ENCODE results near the gene DYNLT4. TPM values are rescaled to one million over a fixed set of nuclear protein-coding genes. Genes with fewer than 3 reads are reported as not detected.

The DYNLT4 gene
- total and polyA plus RNA-seq, 2 of the 13 experiments (the other 11 are each of a cell fraction or from before 2014, with no cell fraction given): 0.77 TPM; not detected in 1

DNA sequence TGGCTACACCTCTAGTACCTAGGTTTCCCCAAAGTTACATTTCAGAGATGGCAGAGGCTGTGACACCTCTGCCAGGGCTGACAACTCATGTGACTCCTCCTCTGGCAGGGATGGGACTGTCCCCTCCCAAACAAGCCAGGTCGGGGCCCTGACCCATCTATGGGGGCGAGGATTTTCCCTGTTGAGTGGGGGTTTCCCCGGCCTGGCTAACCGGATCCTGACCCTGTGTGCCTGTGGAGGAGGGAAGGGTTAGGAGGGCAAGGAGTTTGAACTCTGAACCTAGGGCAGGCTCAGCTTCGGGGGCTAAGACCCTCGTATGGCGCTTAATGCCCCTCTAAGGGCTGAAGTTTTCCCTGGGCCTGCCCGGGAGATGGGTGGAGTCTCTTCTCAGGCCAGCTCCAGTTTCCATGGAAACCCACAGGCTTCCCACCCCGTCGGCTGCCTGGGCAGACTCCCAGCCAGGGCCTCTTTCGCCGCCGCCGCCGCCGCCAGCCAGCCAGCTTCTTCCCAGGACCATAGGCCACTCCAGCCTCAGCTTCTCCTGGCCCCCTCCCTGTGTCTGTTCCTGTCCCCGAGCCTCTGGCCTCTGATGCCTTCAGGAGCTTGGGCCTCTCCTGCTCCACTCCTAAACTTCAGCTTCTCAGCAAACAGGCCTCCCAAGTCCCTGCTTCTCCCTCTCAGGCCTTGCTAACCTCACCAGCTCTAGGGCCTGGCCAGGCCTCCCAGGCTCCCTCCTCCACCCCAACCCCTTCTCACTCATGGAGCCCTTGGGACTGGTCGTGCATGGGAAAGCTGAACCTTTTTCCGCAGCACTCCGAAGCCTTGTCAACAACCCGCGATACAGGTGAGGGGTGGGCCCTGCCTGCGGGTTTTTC is 1.1 kb upstream of the DYNLT4 start, which contains the start of gene BTBD19 (continued):
- TF ChIP-seq RFX5 (IDR thresholded peaks at IDR 0.05; ENCODE audit: low read depth, low read length) (peak; percentile 23), RARA (CRISPR knock-in tag; IDR thresholded peaks at IDR 0.05) (peak; percentile 73), SAP130 (CRISPR knock-in tag; IDR thresholded peaks at IDR 0.05; ENCODE audit: low read depth) (peak; percentile 68), ZNF644 (CRISPR knock-in tag; IDR thresholded peaks at IDR 0.05; ENCODE audit: low read depth) (no peak), ZNF230 (CRISPR knock-in tag; IDR thresholded peaks at IDR 0.05) (0 out of 2 replicates have a peak, but pooled peaks have one; percentile 14), SP2 (CRISPR knock-in tag; IDR thresholded peaks at IDR 0.05) (no peak), NCOR1 (IDR thresholded peaks at IDR 0.05; ENCODE audit: borderline replicate concordance, low read length) (peak; percentile 55; the same call in 1 of the 2 replicates), POLR2A (IDR thresholded peaks at IDR 0.05; ENCODE audit: insufficient read depth in 1 of 2, low read depth in 2 of 2, low read length in 2 of 2) (peak in 1 of 2 experiments; percentile 63; a peak in 2 of 4 replicates), HOXA5 (CRISPR knock-in tag; IDR thresholded peaks at IDR 0.05) (peak; percentile 53; the same call in 1 of the 2 replicates), ZSCAN31 (CRISPR knock-in tag; IDR thresholded peaks at IDR 0.05; ENCODE audit: low read depth) (peak; percentile 61), SP5 (CRISPR knock-in tag; IDR thresholded peaks at IDR 0.05; ENCODE audit: borderline replicate concordance, low read depth) (0 out of 2 replicates have a peak, but pooled peaks have one; percentile 6), ZNF205 (CRISPR knock-in tag; IDR thresholded peaks at IDR 0.05) (no peak), ZNF883 (CRISPR knock-in tag; IDR thresholded peaks at IDR 0.05; ENCODE audit: not compliant biosample characterization) (no peak), ZNF556 (CRISPR knock-in tag; IDR thresholded peaks at IDR 0.05; ENCODE audit: borderline replicate concordance) (0 out of 2 replicates have a peak, but pooled peaks have one; percentile 13), KLF12 (CRISPR knock-in tag; IDR thresholded peaks at IDR 0.05; ENCODE audit: borderline replicate concordance) (peak; percentile 13; the same call in 1 of the 2 replicates), AGO1 (IDR thresholded peaks at IDR 0.05; ENCODE audit: low read depth, low read length, poor library complexity, severe bottlenecking) (peak; percentile 80), KMT2A (CRISPR knock-in tag; IDR thresholded peaks at IDR 0.05) (0 out of 2 replicates have a peak, but pooled peaks have one; percentile 41), TAF1 (CRISPR knock-in tag; IDR thresholded peaks at IDR 0.05) (peak; percentile 18), ZFP1 (CRISPR knock-in tag; IDR thresholded peaks at IDR 0.05) (no peak), DPF2 (CRISPR knock-in tag; IDR thresholded peaks at IDR 0.05; ENCODE audit: borderline replicate concordance, low read depth) (0 out of 2 replicates have a peak, but pooled peaks have one; percentile 12), PHF8 (CRISPR knock-in tag; IDR thresholded peaks at IDR 0.05) (peak; percentile 46), HNF4G (IDR thresholded peaks at IDR 0.05; ENCODE audit: borderline replicate concordance, low read depth, low read length) (0 out of 2 replicates have a peak, but pooled peaks have one; percentile 7), HNF4G (CRISPR knock-in tag; IDR thresholded peaks at IDR 0.05; ENCODE audit: borderline replicate concordance, low read depth) (no peak; the same call in 1 of the 2 replicates), ZFX (CRISPR knock-in tag; IDR thresholded peaks at IDR 0.05; ENCODE audit: low read depth) (peak; percentile 79), ARNTL (CRISPR knock-in tag; IDR thresholded peaks at IDR 0.05) (no peak)
- TF ChIP-seq, protein P1, sequence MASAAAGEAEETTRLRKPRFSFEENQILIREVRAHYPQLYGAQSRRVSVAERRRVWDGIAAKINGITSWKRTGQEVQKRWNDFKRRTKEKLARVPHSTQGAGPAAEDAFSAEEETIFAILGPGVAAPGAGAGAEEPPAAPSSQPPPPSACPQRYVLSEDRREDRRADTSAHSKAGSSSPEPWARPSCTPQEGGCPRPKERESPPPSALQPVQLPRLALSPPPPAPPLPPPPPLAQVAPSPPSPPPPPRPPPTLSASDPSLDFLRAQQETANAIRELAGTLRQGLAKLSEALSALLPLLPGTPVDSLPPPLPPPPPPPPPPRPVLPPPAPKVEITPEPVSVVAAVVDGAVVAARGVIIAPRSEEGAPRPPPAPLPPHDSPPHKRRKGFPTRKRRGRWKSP (CRISPR knock-in tag; IDR thresholded peaks at IDR 0.05): no peak; the same call in 1 of the 2 replicates
- TF ChIP-seq, protein P2, sequence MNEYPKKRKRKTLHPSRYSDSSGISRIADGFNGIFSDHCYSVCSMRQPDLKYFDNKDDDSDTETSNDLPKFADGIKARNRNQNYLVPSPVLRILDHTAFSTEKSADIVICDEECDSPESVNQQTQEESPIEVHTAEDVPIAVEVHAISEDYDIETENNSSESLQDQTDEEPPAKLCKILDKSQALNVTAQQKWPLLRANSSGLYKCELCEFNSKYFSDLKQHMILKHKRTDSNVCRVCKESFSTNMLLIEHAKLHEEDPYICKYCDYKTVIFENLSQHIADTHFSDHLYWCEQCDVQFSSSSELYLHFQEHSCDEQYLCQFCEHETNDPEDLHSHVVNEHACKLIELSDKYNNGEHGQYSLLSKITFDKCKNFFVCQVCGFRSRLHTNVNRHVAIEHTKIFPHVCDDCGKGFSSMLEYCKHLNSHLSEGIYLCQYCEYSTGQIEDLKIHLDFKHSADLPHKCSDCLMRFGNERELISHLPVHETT (CRISPR knock-in tag; conservative IDR thresholded peaks at IDR 0.05): peak; percentile 24; the same call in 1 of the 2 replicates
- TF ChIP-seq, protein P3, sequence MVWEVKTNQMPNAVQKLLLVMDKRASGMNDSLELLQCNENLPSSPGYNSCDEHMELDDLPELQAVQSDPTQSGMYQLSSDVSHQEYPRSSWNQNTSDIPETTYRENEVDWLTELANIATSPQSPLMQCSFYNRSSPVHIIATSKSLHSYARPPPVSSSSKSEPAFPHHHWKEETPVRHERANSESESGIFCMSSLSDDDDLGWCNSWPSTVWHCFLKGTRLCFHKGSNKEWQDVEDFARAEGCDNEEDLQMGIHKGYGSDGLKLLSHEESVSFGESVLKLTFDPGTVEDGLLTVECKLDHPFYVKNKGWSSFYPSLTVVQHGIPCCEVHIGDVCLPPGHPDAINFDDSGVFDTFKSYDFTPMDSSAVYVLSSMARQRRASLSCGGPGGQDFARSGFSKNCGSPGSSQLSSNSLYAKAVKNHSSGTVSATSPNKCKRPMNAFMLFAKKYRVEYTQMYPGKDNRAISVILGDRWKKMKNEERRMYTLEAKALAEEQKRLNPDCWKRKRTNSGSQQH (CRISPR knock-in tag; IDR thresholded peaks at IDR 0.05; ENCODE audit: low read depth): 0 out of 2 replicates have a peak, but pooled peaks have one; percentile 6
